GM23248 (cell line): ENCODE measurements around the gene FLVCR1. TPM values are rescaled to one million over a fixed set of nuclear protein-coding genes. Genes with fewer than 3 reads are reported as not detected.

Source experiments
- DNase-seq: peaks from one replicate; pipeline ENCODE4 v3.0.0-alpha.2; 2015
- H2AFZ ChIP-seq: fragments of 200-600 bp; sonication (generic); 2 replicates; pipeline ENCODE4 v1.6.1; 2016; ENCODE audit warnings: antibody characterized with exemption
- H3F3A ChIP-seq: fragments of 200-600 bp; sonication (generic); 2 replicates; pipeline ENCODE4 v1.6.1; 2016; ENCODE audit warnings: mild to moderate bottlenecking, antibody characterized with exemption, mixed run types; ENCODE audit not compliant: insufficient read depth
- H3K27ac ChIP-seq: fragments of 200-600 bp; sonication (generic); 2 replicates; pipeline ENCODE4 v1.5.1; 2016; ENCODE audit warnings: mild to moderate bottlenecking
- H3K27me3 ChIP-seq: fragments of 200-600 bp; sonication (generic); replicated peaks from 2 replicates; pipeline ENCODE4 v1.6.1; 2016; ENCODE audit warnings: mild to moderate bottlenecking; ENCODE audit not compliant: insufficient read depth
- H3K36me3 ChIP-seq: fragments of 200-600 bp; sonication (generic); 2 replicates; pipeline ENCODE4 v1.6.1; 2016; ENCODE audit warnings: low read depth, mild to moderate bottlenecking
- H3K4me1 ChIP-seq: fragments of 200-600 bp; sonication (generic); 2 replicates; pipeline ENCODE4 v1.6.1; 2016; ENCODE audit warnings: mild to moderate bottlenecking; ENCODE audit not compliant: insufficient read depth
- H3K4me2 ChIP-seq: fragments of 200-600 bp; sonication (generic); one replicate; pipeline ENCODE4 v1.6.1; 2016; ENCODE audit warnings: mild to moderate bottlenecking; ENCODE audit not compliant: unreplicated experiment
- H3K4me3 ChIP-seq: fragments of 200-600 bp; sonication (generic); 2 replicates; pipeline ENCODE4 v1.5.1; 2016; ENCODE audit warnings: mild to moderate bottlenecking
- H3K79me2 ChIP-seq: fragments of 200-600 bp; sonication (generic); 2 replicates; pipeline ENCODE4 v1.6.1; 2016; ENCODE audit warnings: mild to moderate bottlenecking; ENCODE audit not compliant: insufficient read depth
- H3K9ac ChIP-seq: fragments of 200-600 bp; sonication (generic); 2 replicates; pipeline ENCODE4 v1.6.1; 2016; ENCODE audit warnings: mild to moderate bottlenecking
- H3K9me2 ChIP-seq: fragments of 200-600 bp; sonication (generic); 2 replicates; pipeline ENCODE4 v1.6.1; 2016; ENCODE audit warnings: mixed run types, mild to moderate bottlenecking, moderate library complexity; ENCODE audit not compliant: insufficient read depth
- H3K9me3 ChIP-seq: fragments of 200-600 bp; sonication (generic); one replicate; pipeline ENCODE4 v1.6.1; 2017; ENCODE audit warnings: low read depth
- H4K20me1 ChIP-seq: fragments of 200-600 bp; sonication (generic); 2 replicates; pipeline ENCODE4 v1.6.0; 2016; ENCODE audit not compliant: insufficient read depth
- EZH2 ChIP-seq: fragments of 200-600 bp; sonication (generic); IDR thresholded peaks from 2 replicates; pipeline ENCODE4 v1.6.1; 2018; ENCODE audit warnings: antibody characterized with exemption, mild to moderate bottlenecking; ENCODE audit not compliant: insufficient read depth, poor library complexity, severe bottlenecking
- EZH2phosphoT487 ChIP-seq: fragments of 200-600 bp; sonication (generic); IDR thresholded peaks from 2 replicates; pipeline ENCODE4 v1.6.1; 2018; ENCODE audit warnings: antibody characterized with exemption, moderate library complexity, mild to moderate bottlenecking, low read depth; ENCODE audit not compliant: insufficient read depth
- WGBS, 2 experiments: methylation state at CpG; one replicate each; pipeline ENCODE4 v1.1.6; 2015 to 2017; ENCODE audit warnings: low lambda C conversion rate in 2 of 2, low coverage in 1 of 2; ENCODE audit errors: missing lambda C conversion rate in 2 of 2; 5-methylcytosine and 5-hydroxymethylcytosine counted together
- in situ Hi-C: fragments of 300-500 bp; cut with MboI; formaldehyde crosslinking; loops from 2 replicates; pipeline ENCODE4 v1.15.0; 2020
- polyA plus RNA-seq: library from polyadenylated mRNA; unstranded; fragments of >200 nt; fragmentation: Nextera tagmentation; extraction: Ambion mirVana; gene quantifications from 2 replicates; pipeline ENCODE4 v1.2.1, GENCODE V29; 2016
- total RNA-seq: library from RNA; depleted of rRNA; stranded (reverse); fragments of >200 nt; shearing (Covaris generic); gene quantifications from 2 replicates; pipeline ENCODE4 v1.2.3, GENCODE V29; 2014

The FLVCR1 gene
- total and polyA plus RNA-seq, 2 experiments from 2014 or later = 0.86 to 4.2 TPM

DNA sequence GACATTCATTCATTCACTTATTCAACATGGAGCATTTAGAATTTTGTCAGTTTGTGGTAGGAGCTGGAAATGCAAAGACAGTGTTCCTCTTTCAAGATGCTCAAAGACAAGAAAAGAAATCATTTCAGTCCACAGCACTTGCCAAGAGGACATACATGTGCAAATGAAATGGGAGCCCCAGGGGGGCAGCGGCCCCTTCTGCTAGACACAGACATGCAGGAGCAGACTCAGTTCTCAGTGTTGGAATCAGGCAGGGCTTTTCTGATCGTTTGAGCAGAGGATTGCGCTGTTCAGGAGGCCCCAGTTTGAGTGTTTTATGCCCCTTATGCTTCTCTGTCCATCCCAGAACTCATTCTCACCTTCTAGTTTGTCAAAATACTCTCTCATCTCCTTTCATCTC is 56.7 kb downstream of the FLVCR1 start:
- in situ Hi-C loops = no loop called here
- no peaks in the 10 kb centered on the region for H4K20me1 ChIP-seq
- H3K9me2 ChIP-seq = no peaks in the 10 kb centered on the region
- H3K27me3 ChIP-seq = peaks cover 8% of the 10 kb centered on the region
- TF ChIP-seq EZH2 = no peak
- TF ChIP-seq EZH2phosphoT487 = no peak
- no peaks in the 10 kb centered on the region for H3K4me1 ChIP-seq
- H3K79me2 ChIP-seq = no peaks in the 10 kb centered on the region
- H3K36me3 ChIP-seq = no peaks in the 10 kb centered on the region
- H3K4me3 ChIP-seq = no peak overlapping the region
- H3K4me2 ChIP-seq = no peak overlapping the region
- H3K27ac ChIP-seq = no peak overlapping the region
- WGBS, 2 experiments = 61 to 65% methylated on average over 3 of the region's 3 CpGs
- no peaks in the 10 kb centered on the region for H3F3A ChIP-seq
- DNase-seq = no peak
- H3K9me3 ChIP-seq = no peaks in the 10 kb centered on the region
- no peak overlapping the region for H2AFZ ChIP-seq
- no peak overlapping the region for H3K9ac ChIP-seq

DNA sequence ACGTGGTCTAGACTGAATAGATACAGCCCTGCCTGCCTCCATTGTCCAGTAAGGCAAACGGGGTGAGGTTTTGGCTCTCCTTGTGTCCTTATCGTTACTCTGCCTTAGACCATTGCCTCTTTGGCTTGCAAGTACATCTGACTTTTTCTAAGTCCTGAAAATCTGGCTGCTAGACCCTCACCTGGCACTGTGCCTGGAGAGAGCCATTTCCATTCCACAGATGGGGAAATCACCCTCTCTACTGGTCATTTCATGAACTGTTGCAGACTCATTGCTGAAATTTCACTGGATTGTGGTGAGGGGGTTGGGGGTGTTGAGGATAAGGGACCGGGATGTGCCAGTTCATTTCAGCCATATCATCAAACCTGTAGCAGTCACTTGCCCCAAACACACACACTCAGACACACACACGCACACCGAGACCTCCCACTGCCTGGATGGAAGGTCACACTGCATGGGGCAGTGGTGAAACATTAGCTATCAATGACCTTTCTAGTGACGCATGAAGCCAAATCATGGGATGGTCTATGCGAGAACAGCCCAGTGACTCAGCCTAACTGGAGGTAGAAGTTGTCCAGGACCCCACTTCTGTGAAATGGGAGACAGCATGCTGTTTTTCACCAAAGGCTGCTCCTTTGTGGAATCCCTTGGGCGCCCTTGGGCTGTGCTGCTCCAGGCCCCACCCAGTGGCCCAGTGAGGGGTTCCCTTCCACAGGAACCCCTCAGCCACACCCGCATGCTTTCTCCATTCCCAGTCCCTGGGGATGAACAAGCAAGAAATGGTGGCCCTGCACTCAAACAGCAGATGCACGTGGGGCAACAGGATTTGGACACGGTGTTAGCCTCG is 57.4 kb downstream of the FLVCR1 start:
- 68 to 70% methylated on average over 13 of the region's 13 CpGs for WGBS, 2 experiments
- no peaks in the 10 kb centered on the region for H3K9me2 ChIP-seq
- no peaks in the 10 kb centered on the region for H3K4me1 ChIP-seq
- H3K4me3 ChIP-seq = no peak overlapping the region
- H3K9me3 ChIP-seq = no peaks in the 10 kb centered on the region
- DNase-seq = peak; percentile 10
- H3F3A ChIP-seq = no peaks in the 10 kb centered on the region
- TF ChIP-seq EZH2phosphoT487 (no peak), EZH2 (no peak)
- H2AFZ ChIP-seq = no peak overlapping the region
- no peaks in the 10 kb centered on the region for H3K36me3 ChIP-seq
- peaks cover 9% of the 10 kb centered on the region for H3K27me3 ChIP-seq
- no peak overlapping the region for H3K4me2 ChIP-seq
- no peaks in the 10 kb centered on the region for H3K79me2 ChIP-seq
- in situ Hi-C loops = no loop called here
- no peak overlapping the region for H3K27ac ChIP-seq
- H4K20me1 ChIP-seq = no peaks in the 10 kb centered on the region
- no peak overlapping the region for H3K9ac ChIP-seq

DNA sequence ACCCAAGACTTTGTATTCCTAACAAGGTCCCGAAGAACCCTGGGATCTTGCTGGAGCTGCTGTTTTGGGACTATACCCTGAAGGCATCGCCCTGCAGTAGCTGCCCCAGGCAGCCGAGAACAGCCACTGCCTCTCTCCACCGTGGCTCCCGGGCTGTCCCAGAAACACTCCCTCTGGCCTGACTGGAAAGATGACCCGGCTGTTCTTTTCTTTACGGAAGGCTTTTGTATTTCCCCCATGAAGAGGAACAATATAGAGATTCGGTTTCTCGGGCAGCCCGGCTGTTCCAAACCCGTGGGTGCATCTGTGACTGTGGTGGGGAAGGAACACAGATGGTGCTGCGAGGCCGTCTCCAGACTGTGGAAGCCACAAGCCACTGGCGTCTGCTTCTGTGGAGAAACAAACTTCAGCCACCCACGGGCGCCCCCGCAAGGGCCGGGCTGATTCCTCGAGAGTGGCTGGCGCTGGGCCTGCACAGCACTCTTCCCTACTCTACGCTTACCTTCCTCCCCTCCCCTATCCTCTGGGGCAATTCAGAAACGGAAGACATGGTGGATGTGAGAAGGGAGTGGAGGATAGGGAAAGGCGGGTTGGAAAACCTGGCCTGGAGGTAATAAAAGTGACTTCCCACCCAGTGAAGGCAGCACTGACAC is 58.5 kb downstream of the FLVCR1 start:
- in situ Hi-C loops = no loop called here
- no peaks in the 10 kb centered on the region for H3K9me3 ChIP-seq
- DNase-seq = peak; percentile 38
- no peak overlapping the region for H3K9ac ChIP-seq
- no peaks in the 10 kb centered on the region for H4K20me1 ChIP-seq
- H3K36me3 ChIP-seq = no peaks in the 10 kb centered on the region
- H3F3A ChIP-seq = no peaks in the 10 kb centered on the region
- no peaks in the 10 kb centered on the region for H3K4me1 ChIP-seq
- peaks cover 21% of the 10 kb centered on the region for H3K27me3 ChIP-seq
- WGBS, 2 experiments = 11 to 12% methylated on average over 22 to 23 of the region's 23 CpGs
- peak overlapping the region; percentile 24 for H3K4me2 ChIP-seq
- H3K9me2 ChIP-seq = no peaks in the 10 kb centered on the region
- peak overlapping the region; percentile 32; the same call in 1 of the 2 replicates for H3K4me3 ChIP-seq
- H2AFZ ChIP-seq = peak overlapping the region; percentile 71
- H3K79me2 ChIP-seq = no peaks in the 10 kb centered on the region
- no peak overlapping the region for H3K27ac ChIP-seq
- TF ChIP-seq EZH2phosphoT487 (no peak), EZH2 (no peak)

DNA sequence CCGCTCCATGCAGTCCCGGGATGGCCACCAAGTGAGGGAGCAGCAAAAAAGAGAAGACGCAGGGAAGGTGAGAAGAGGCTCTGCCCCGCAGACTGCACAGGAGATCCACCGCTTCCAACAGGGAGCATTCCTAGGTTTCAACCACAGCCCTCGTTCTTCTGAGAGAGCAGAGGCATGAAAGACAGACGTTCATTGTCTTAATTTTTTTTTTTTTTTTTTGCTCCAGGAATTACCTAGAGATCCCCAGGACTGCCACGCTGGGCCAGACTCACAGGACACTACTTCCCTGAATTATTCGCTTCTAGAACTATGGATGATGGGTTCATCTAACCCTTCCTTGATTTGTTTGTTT is 59.0 kb downstream of the FLVCR1 start:
- Histone ChIP-seq H3F3A (no peaks in the 10 kb centered on the region), H3K27me3 (peaks cover 22% of the 10 kb centered on the region), H3K36me3 (no peaks in the 10 kb centered on the region), H3K4me3 (no peak overlapping the region), H3K79me2 (no peaks in the 10 kb centered on the region), H3K9me3 (no peaks in the 10 kb centered on the region), H3K9ac (no peak overlapping the region), H3K9me2 (no peaks in the 10 kb centered on the region), H3K27ac (no peak overlapping the region), H2AFZ (peak overlapping the region; percentile 71; the same call in 1 of the 2 replicates), H4K20me1 (no peaks in the 10 kb centered on the region), H3K4me1 (no peaks in the 10 kb centered on the region), H3K4me2 (peak overlapping the region; percentile 24)
- WGBS, 2 experiments = 92% methylated on average over 9 of the region's 9 CpGs
- no peak for TF ChIP-seq EZH2
- TF ChIP-seq EZH2phosphoT487 = no peak
- no peak for DNase-seq
- in situ Hi-C loops = no loop called here
